HG03139 (cell line): ENCODE results near the gene RBM10.

Source experiments
- ATAC-seq: cut with Tn5 transposase; IDR thresholded peaks from one replicate; pipeline ENCODE4 v1.9.1; 2021; ENCODE audit not compliant: unreplicated experiment

RBM10 gene

GRCh38 chrX:47233333-47234113 is 88.5 kb downstream of the RBM10 start:
- ATAC-seq, result peak; percentile 88

GRCh38 chrX:47234583-47234982 is 89.6 kb downstream of the RBM10 start:
- no peak for ATAC-seq

- ATAC-seq, result no peak
Measured at GRCh38 chrX:47235691-47236103, 90.7 kb downstream of the RBM10 start.
